Activated CD4-positive, alpha-beta memory T cell treated with anti-CD3 and anti-CD28 coated beads, Interleukin-2, amount 10 ng/mL, durations not matched to agents 7 days and 5 days (primary cell): ENCODE measurements around the gene KCNAB1. TPM values are rescaled to one million over a fixed set of nuclear protein-coding genes. Genes with fewer than 3 reads are reported as not detected.

Experiments
- CTCF ChIA-PET: fragments of 350-600 bp; sonication (Branson Sonifier 250); formaldehyde crosslinking; loops from one replicate; lab custom pipeline; 2021; ENCODE audit warnings: antibody characterized with exemption, inconsistent platforms; lab: Charles Lee
- POLR2A ChIA-PET: fragments of 350-600 bp; sonication (Branson Sonifier 250); formaldehyde crosslinking; loops from one replicate; lab custom pipeline; 2021; ENCODE audit warnings: antibody characterized with exemption; lab: Charles Lee
- DNase-seq: peaks from one replicate; pipeline ENCODE4 v3.0.0-alpha.2; 2020
- H3K27ac Mint-ChIP-seq: one replicate; pipeline ENCODE4 v1.8.0; 2021; ENCODE audit warnings: mild to moderate bottlenecking, mixed read lengths
- H3K27me3 Mint-ChIP-seq: one replicate; pipeline ENCODE4 v1.8.0; 2021; ENCODE audit warnings: mixed read lengths
- H3K36me3 Mint-ChIP-seq: one replicate; pipeline ENCODE4 v1.8.0; 2021; ENCODE audit warnings: low read depth, mixed read lengths
- H3K4me1 Mint-ChIP-seq: one replicate; pipeline ENCODE4 v1.8.0; 2021; ENCODE audit warnings: mixed read lengths
- H3K4me3 Mint-ChIP-seq: one replicate; pipeline ENCODE4 v1.8.0; 2021; ENCODE audit warnings: mild to moderate bottlenecking, mixed read lengths
- H3K9me3 Mint-ChIP-seq: one replicate; pipeline ENCODE4 v1.8.0; 2021; ENCODE audit warnings: mixed read lengths
- total RNA-seq, 2 experiments: library from RNA; stranded (reverse); gene quantifications; one replicate each; pipeline ENCODE4 v1.2.3, GENCODE V29; 2021

The KCNAB1 gene
- total RNA-seq, 2 experiments from 2014 or later, result not detected

- Mint-ChIP-seq H3K27ac (no peak overlapping the region), H3K36me3 (no peaks in the 10 kb centered on the region), H3K4me1 (peaks cover 2% of the 10 kb centered on the region), H3K9me3 (no peaks in the 10 kb centered on the region), H3K27me3 (peaks cover 10% of the 10 kb centered on the region), H3K4me3 (no peak overlapping the region)
- DNase-seq, result no peak
- ChIA-PET CTCF (no interaction called here), POLR2A (no interaction called here)
Measured at GRCh38 chr3:156349978-156350377, 229.6 kb downstream of the KCNAB1 start.

DNA sequence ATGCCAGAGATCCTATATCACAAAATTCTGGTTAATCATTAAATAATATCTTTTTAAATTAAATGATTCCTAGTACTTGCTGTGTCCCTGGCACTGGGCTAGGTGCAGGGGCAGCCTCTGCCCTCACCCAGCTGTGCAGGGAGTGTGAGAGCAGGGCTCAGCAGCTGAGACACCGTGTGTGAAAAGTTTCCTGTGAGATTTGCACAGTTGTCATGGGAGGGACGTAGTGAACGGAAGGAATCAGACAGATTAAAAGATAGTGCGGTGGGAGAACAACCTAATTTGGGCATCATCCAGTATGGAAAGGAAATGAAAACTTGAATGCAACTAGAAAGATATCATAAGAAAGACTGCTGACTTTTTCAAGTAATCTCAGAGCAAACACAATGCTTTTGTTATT is 230.4 kb downstream of the KCNAB1 start:
- Mint-ChIP-seq H3K9me3 (no peaks in the 10 kb centered on the region), H3K36me3 (no peaks in the 10 kb centered on the region), H3K27ac (no peak overlapping the region), H3K4me3 (no peak overlapping the region), H3K27me3 (peaks cover 6% of the 10 kb centered on the region), H3K4me1 (peaks cover 2% of the 10 kb centered on the region)
- ChIA-PET CTCF (no interaction called here), POLR2A (no interaction called here)
- no peak for DNase-seq

GRCh38 chr3:156351783-156352182 is 231.4 kb downstream of the KCNAB1 start:
- H3K36me3 Mint-ChIP-seq, result no peaks in the 10 kb centered on the region
- no peak overlapping the region for H3K4me3 Mint-ChIP-seq
- DNase-seq, result no peak
- H3K4me1 Mint-ChIP-seq, result peaks cover 2% of the 10 kb centered on the region
- H3K9me3 Mint-ChIP-seq, result no peaks in the 10 kb centered on the region
- ChIA-PET POLR2A (no interaction called here), CTCF (no interaction called here)
- H3K27me3 Mint-ChIP-seq, result peaks cover 4% of the 10 kb centered on the region
- H3K27ac Mint-ChIP-seq, result no peak overlapping the region

DNA sequence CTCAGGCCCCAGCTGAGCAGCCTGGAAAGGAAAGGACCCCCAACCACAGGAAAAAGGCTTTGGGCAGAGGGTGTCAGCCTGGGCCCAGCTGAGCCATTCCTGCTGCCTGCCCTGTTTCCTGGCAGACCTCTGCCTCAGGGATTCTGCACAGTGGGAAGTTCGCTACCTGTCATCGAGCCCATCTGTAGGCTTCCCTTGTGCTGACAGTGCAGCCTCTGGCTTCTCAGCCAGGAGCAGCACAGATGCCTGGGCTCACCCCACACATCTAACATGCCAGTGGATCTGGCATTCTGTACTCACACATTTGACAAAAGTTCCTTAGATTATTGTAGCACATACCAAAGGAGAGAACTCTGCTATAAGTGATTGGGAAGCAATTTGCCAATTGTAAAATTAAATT is 232.3 kb downstream of the KCNAB1 start:
- Mint-ChIP-seq H3K9me3 (no peaks in the 10 kb centered on the region), H3K36me3 (no peaks in the 10 kb centered on the region), H3K27me3 (peaks cover 9% of the 10 kb centered on the region), H3K27ac (no peak overlapping the region), H3K4me3 (no peak overlapping the region), H3K4me1 (peaks cover 2% of the 10 kb centered on the region)
- DNase-seq, result no peak
- CTCF ChIA-PET, result no interaction called here
- POLR2A ChIA-PET, result no interaction called here

DNA sequence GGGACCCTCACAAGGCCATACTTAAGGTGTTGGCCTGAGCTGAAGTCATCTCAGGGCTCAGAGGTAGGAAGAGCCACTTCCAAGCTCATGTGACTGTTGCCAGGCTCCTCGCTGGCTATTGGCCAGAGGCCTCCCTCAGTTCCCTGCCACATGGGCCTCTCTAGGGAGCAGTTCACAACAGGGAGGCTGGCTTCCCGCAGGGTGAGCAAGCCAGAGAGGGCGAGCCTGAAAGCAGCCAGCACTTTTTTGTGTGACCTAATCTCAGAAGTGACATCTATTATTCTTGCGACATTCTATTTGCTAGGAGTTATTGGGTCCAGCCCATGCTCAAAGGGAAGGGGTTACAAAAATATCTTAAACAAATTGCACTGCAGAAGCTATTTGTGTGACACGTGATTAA is 233.2 kb downstream of the KCNAB1 start:
- no peak overlapping the region for H3K4me3 Mint-ChIP-seq
- no peaks in the 10 kb centered on the region for H3K36me3 Mint-ChIP-seq
- no peak overlapping the region for H3K27ac Mint-ChIP-seq
- ChIA-PET POLR2A (no interaction called here), CTCF (no interaction called here)
- DNase-seq, result no peak
- peaks cover 13% of the 10 kb centered on the region for H3K27me3 Mint-ChIP-seq
- peaks cover 2% of the 10 kb centered on the region for H3K4me1 Mint-ChIP-seq
- H3K9me3 Mint-ChIP-seq, result no peaks in the 10 kb centered on the region

GRCh38 chr3:156356537-156357363 is 236.4 kb downstream of the KCNAB1 start:
- Mint-ChIP-seq H3K4me1 (no peaks in the 10 kb centered on the region), H3K36me3 (no peaks in the 10 kb centered on the region), H3K27me3 (peaks cover 19% of the 10 kb centered on the region), H3K4me3 (no peak overlapping the region), H3K27ac (no peak overlapping the region), H3K9me3 (no peaks in the 10 kb centered on the region)
- ChIA-PET POLR2A (no interaction called here), CTCF (no interaction called here)
- DNase-seq, result no peak

DNA sequence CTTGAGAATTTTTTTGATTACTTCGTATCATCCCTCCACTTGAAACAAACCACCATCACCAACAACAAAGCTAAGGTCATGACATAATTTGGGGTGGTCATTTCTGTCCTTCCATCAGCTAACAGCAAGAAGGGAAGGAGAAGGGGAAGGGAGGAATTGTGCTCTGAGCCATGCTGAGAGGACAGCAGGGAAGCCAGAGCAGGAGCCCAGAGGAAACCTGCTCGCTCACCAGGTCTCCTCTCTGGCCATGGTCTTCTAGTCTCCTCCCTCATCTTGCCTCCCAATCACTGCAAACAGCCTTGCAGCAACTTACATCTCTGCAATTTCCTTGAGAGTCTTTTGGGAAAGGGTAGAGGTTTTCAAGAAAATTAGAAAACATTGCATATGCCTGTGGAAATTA is 237.9 kb downstream of the KCNAB1 start:
- DNase-seq, result no peak
- Mint-ChIP-seq H3K4me3 (no peak overlapping the region), H3K4me1 (no peaks in the 10 kb centered on the region), H3K27ac (no peak overlapping the region), H3K36me3 (no peaks in the 10 kb centered on the region), H3K27me3 (peaks cover 19% of the 10 kb centered on the region), H3K9me3 (no peaks in the 10 kb centered on the region)
- CTCF ChIA-PET, result no interaction called here
- POLR2A ChIA-PET, result no interaction called here

- Mint-ChIP-seq H3K36me3 (no peaks in the 10 kb centered on the region), H3K27me3 (peaks cover 21% of the 10 kb centered on the region), H3K27ac (no peak overlapping the region), H3K4me3 (no peak overlapping the region), H3K9me3 (no peaks in the 10 kb centered on the region), H3K4me1 (no peaks in the 10 kb centered on the region)
- ChIA-PET POLR2A (no interaction called here), CTCF (no interaction called here)
- DNase-seq, result no peak
Measured at GRCh38 chr3:156359368-156359767, 239.0 kb downstream of the KCNAB1 start.

- ChIA-PET CTCF (no interaction called here), POLR2A (no interaction called here)
- Mint-ChIP-seq H3K4me1 (no peaks in the 10 kb centered on the region), H3K36me3 (no peaks in the 10 kb centered on the region), H3K27ac (no peak overlapping the region), H3K27me3 (peaks cover 25% of the 10 kb centered on the region), H3K4me3 (no peak overlapping the region), H3K9me3 (no peaks in the 10 kb centered on the region)
- DNase-seq, result no peak
Measured at GRCh38 chr3:156360083-156360482, 239.7 kb downstream of the KCNAB1 start.

DNA sequence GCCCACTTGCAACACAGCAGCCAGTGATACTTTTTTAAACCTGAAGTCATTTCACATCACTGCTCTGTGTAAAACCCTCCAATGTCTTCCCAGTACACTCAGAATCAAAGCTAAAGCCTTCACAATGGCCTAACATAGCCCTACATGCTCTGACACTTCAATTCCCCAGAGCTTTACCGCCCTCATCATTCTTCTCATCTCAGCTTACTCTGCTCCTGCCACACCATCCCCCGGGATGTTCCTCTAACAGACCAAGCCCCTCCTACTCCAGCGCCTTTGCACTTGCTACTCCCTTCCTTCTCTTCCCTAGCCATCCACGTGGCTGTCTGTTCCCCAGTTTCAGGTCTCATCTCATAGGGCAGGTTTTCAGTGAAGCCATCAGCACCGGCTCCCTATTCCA is 240.6 kb downstream of the KCNAB1 start:
- POLR2A ChIA-PET, result no interaction called here
- H3K27ac Mint-ChIP-seq, result no peak overlapping the region
- H3K36me3 Mint-ChIP-seq, result no peaks in the 10 kb centered on the region
- H3K9me3 Mint-ChIP-seq, result no peaks in the 10 kb centered on the region
- CTCF ChIA-PET, result no interaction called here
- H3K27me3 Mint-ChIP-seq, result peaks cover 29% of the 10 kb centered on the region
- no peak overlapping the region for H3K4me3 Mint-ChIP-seq
- no peak for DNase-seq
- no peaks in the 10 kb centered on the region for H3K4me1 Mint-ChIP-seq

GRCh38 chr3:156366559-156366958 is 246.2 kb downstream of the KCNAB1 start:
- H3K4me3 Mint-ChIP-seq, result no peak overlapping the region
- CTCF ChIA-PET, result interaction anchor here (0.7 kb wide), 1 partner anchor 196 kb away, joined by 5 read pairs; no protein-coding TSS in a partner anchor
- DNase-seq, result no peak
- H3K36me3 Mint-ChIP-seq, result no peaks in the 10 kb centered on the region
- H3K27me3 Mint-ChIP-seq, result peaks cover 22% of the 10 kb centered on the region
- POLR2A ChIA-PET, result no interaction called here
- no peak overlapping the region for H3K27ac Mint-ChIP-seq
- H3K9me3 Mint-ChIP-seq, result no peaks in the 10 kb centered on the region
- H3K4me1 Mint-ChIP-seq, result peaks cover 2% of the 10 kb centered on the region

- ChIA-PET POLR2A (no interaction called here), CTCF (interaction anchor here (1.3 kb wide), 1 partner anchor 10 kb away, joined by 3 read pairs; no protein-coding TSS in a partner anchor)
- Mint-ChIP-seq H3K4me3 (no peak overlapping the region), H3K27ac (no peak overlapping the region), H3K27me3 (peaks cover 22% of the 10 kb centered on the region), H3K36me3 (no peaks in the 10 kb centered on the region), H3K9me3 (no peaks in the 10 kb centered on the region), H3K4me1 (peaks cover 2% of the 10 kb centered on the region)
- no peak for DNase-seq
Measured at GRCh38 chr3:156368189-156368588, 247.8 kb downstream of the KCNAB1 start.

GRCh38 chr3:156371701-156372100 is 251.3 kb downstream of the KCNAB1 start:
- Mint-ChIP-seq H3K4me3 (no peak overlapping the region), H3K4me1 (peaks cover 2% of the 10 kb centered on the region), H3K27me3 (peaks cover 18% of the 10 kb centered on the region), H3K9me3 (no peaks in the 10 kb centered on the region), H3K36me3 (no peaks in the 10 kb centered on the region), H3K27ac (no peak overlapping the region)
- no peak for DNase-seq
- ChIA-PET CTCF (interaction anchor here (2.4 kb wide), 1 partner anchor 11 kb away, joined by 6 read pairs; no protein-coding TSS in a partner anchor), POLR2A (no interaction called here)

- POLR2A ChIA-PET, result no interaction called here
- no peak overlapping the region for H3K27ac Mint-ChIP-seq
- H3K36me3 Mint-ChIP-seq, result no peaks in the 10 kb centered on the region
- no peaks in the 10 kb centered on the region for H3K9me3 Mint-ChIP-seq
- no peak for DNase-seq
- H3K4me1 Mint-ChIP-seq, result peaks cover under 1% of the 10 kb centered on the region
- no peak overlapping the region for H3K4me3 Mint-ChIP-seq
- CTCF ChIA-PET, result interaction anchor here (0.6 to 2.4 kb wide), 2 partner anchors 9 to 329 kb away, joined by 3 to 6 read pairs; no protein-coding TSS in a partner anchor
- H3K27me3 Mint-ChIP-seq, result peaks cover 18% of the 10 kb centered on the region
Measured at GRCh38 chr3:156373095-156373494, 252.7 kb downstream of the KCNAB1 start.
